ENCODE results near the gene IGSF9B.

IGSF9B gene

DNA sequence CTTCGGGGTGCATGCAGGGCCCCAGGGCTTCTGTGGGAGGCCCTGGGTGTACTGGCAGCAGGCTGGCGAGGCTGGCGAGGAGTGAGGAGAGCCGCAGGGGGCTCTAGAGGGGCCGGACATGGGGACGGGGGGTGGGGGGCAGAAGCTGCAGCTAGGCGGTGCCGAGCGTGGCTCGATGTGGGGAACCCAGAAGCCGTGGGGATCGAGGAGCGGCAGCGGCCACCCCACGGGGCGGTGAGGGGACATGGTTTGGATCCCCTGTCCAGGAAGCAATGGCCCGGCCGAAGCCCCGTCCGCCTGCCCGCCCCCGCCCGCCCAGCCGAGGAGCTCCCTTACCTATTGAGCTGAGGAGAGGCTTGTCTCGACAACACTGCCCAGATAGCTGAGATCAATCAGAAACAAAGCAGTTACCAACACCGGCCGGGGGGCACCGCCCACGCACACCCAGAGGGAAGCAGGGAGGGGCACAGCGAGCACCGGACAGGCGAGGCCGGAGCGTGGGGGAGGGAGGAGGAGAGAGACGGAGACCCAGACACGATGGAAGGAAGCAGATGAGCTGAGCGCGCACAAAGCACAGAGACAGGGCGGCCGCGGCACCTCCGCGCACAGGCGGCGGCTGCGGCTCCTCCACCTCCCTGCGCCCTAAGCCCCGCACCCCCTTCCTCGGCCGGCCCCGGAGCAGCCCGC, 38.7 kb downstream of the IGSF9B start:
- no peak for DNase-seq

DNA sequence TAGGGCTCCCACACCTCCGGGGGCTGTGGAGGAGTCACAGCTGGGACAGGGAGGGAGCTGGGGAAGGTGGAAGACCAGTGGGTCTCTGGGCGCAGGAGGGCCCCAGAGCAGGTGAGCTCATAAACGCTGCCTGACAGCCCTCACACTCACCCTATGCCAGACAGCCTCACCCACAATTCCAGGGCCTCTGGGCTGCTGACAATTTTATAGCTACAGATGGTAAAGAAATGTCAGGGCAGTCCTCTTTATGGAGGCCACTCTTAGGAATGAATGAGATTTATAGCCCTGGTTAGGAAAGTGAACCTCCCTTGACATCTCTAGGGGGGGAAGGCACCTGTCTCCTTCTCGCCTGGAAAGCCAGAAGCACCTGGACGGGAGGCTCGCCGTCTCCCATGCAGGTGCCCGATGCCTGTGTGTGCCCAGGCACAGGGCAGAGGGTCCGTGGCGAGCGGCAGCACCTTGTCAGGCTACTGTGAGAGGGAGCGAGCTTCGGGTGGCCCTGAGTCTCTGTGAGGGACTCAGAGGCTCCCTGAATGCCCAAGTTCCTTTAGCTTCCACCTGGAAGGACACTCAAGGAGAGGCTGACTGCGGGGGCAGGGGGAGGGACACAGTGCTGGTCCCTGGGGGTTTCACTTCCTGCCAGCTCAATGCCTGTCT, 39.9 kb downstream of the IGSF9B start:
- DNase-seq: no peak

DNA sequence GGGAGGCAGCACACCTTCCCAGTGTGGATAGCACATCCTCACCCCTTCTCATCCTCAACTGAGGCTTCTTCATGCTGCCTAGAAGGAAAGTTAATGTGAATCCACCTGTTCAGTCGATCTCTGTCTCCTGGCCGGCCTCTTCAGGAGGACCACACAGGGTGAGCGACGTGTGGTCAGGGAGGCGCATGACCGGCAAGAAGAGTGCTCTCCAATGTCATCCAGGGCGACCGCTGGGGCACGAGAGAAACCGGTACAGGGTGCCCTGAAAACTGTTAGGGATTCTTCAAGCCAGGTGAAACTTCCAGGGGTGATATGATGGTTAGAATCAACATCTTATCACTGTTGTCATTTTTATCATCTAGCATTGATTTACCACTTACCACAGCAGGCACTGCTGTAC, 43.0 kb downstream of the IGSF9B start:
- DNase-seq: no peak

DNA sequence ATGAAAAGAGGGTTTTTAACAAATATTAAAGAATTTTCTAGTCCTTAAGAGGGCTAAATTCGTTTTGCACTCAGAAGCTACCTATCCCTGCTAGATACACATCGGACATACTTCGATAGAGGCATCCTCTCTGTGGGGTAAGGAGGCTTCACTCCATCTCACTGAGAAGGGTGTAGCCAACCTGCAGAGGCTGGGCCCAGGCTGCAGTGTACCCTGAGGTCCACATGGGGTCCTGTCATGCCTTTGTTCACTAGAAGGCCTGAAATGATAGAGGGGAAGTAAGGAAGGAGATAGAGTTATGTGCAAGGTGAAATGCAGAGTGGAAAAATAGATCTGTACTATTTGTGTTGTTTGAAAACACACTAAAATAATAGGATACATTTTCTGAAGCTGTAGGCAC, 45.6 kb downstream of the IGSF9B start:
- DNase-seq: no peak

DNA sequence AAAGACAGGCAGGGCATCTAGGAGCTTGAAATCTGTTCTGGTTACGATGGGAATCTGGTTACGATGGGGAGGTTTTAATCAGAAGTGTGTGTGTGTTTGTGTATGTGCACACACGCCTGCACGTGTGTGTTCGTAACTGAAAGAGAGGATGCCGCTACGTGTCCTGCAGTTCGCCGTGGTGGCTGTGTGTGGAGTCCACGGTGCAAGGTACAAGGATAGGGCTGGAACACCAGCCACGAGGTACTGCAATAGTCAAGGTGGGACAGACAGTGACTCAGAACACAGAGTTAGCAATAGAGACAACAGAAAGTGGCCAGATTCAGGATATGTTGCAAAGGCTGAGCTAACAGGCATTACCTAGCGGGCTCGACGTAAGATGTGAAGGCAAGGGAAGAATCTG, 46.7 kb downstream of the IGSF9B start:
- DNase-seq: no peak

DNA sequence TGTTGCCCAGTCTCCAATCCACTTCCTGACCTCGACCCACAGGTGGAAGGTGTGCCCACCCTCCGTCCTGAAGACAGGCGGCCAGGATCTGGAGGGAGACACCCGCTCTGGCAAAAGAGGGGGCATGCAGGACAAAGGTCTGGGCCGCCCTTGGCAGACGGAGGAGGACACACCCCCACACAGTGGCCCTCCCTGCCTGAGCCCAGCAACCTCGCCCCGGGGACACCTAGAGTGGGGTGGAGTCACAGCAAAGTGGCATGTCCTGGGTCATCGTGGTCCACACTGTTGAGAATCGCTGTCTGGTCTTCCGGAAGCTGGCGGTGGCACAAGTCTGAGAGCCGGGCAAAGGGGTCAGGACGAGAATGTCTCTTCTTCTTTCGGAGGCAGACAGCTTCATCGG, 47.9 kb downstream of the IGSF9B start:
- no peak for DNase-seq

DNA sequence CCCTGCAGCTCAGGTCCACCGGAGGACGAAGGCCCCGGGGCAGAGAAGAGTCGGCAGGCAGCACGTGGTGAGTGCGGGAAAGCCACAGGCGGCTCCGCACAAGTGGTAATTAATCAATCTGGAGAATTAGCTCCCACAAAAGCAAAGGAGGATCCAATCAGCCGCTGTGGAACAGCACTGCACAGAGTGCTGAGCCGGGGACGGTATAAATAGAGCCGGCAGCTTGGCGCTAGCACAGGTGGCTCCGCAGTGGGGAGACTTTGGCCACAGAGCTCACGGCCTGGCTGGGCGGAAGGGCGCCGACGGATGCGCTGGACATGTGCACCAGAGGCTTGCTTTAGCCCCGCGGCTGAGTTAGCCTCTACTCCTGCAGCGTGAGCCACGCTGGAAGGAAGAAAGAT, 48.9 kb downstream of the IGSF9B start:
- DNase-seq: no peak

DNA sequence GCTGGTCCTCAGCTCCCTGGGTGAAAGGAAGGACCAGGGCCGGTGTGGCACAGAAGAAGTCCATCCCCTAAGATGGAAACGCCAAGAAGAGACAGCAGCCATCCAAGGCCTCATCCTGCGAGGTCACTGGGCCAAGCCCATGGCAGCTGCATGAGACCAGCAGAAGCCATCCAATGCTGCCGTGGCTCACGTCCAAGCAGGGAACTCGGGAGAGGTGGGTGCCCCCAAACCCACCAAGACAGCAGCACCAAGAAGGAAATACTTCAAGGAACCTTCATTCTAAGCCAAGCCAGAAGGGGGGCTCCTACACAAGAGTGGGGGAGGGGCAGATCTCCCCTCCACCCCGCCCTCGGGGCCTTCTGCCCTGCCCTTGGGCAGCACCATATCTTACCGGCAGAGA, 49.6 kb downstream of the IGSF9B start:
- no peak for DNase-seq

DNA sequence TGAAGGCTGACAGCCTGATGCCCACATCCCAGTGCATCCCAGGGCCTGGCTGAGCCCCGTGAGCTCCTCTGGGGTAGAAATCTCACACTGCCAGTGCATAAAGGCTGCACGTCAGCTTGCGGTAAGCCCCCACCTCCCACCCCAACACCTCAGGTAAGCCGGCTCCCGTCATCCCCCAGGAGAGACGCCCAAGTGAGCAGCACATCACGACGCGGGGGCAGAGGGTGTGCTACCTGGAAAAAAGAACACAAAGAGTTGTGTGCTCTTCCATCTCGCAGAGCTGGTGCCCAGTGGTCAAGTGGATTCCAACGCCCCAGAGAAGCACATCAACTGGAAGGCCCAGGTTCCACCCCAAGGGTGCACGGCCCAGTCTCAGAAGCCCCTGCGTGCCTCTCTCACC, 50.0 kb downstream of the IGSF9B start:
- DNase-seq: no peak

DNA sequence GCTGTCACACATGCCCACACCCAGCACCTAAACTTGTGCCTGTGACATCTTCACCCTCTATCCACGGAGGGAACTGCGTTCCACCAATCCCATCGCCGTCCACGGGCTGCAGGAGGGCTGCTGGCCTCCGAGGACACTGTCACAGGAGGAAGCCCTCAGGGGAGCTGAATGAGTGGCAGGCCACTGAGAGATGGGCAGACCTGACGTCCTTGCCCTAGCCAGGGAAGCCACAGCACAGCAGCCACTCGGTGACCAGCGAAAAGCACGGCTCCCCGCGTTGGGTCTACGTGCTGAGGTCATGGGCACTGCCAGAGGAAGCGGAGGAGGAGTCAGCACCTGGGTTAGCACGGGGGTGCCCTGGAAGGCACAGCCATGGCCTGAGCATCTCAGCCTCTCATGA, 50.5 kb downstream of the IGSF9B start:
- DNase-seq: no peak

DNA sequence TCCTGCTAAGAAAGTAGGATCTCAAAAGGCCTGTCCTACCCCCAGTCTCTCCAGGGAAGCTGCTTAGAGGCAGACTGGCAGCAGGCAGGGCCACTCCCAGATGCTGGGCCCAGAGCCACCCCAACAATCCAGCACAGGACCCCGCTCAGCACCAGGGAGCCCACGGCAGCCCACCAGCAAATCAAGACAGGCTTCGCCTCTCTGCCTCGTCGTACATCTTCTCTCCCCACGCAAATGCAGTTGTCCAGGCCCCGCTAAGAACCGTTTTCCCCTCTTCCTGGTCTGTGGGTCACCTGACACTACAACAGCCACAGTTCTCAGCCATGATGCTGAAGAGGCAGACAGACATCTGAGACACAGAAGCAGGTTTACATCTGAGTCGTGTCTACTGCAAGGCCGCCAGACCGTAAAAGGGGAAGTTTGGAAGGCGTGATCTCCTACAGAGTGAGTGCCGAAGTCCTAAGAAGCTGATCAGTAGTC, 51.1 kb downstream of the IGSF9B start:
- DNase-seq: no peak

DNA sequence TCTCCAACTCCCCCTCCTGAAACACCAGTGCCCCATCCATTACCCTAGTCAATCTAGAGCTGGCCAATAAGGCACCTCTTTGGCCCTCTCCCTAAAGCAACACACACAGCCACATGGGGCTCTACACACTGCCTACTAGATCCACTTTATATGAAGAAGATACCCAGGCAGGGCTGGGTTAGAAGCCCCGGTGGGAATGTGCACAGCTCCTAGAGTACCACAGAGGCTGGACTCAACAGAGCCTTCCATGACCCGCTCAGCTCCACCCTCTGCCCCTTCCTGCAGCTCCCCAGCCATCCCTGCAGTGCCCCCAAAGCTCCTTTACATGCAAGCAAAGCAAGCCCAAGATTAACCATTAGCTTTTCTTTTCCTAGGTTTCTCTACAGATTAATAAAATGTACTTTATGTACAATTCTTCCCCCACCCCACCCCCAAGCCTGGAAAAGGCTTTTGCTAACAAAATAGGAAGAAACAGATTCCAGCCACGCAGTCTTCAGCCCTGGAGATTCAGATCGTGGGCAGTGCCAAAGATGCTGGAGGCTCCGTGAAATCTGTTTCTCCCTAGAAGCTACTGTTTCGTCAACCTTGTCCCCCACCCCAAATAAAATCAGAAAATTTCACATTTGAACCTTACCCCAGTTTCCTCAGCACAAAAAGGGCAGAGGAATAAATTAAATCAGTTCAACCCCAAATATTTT, 51.8 kb downstream of the IGSF9B start:
- no peak for DNase-seq

DNA sequence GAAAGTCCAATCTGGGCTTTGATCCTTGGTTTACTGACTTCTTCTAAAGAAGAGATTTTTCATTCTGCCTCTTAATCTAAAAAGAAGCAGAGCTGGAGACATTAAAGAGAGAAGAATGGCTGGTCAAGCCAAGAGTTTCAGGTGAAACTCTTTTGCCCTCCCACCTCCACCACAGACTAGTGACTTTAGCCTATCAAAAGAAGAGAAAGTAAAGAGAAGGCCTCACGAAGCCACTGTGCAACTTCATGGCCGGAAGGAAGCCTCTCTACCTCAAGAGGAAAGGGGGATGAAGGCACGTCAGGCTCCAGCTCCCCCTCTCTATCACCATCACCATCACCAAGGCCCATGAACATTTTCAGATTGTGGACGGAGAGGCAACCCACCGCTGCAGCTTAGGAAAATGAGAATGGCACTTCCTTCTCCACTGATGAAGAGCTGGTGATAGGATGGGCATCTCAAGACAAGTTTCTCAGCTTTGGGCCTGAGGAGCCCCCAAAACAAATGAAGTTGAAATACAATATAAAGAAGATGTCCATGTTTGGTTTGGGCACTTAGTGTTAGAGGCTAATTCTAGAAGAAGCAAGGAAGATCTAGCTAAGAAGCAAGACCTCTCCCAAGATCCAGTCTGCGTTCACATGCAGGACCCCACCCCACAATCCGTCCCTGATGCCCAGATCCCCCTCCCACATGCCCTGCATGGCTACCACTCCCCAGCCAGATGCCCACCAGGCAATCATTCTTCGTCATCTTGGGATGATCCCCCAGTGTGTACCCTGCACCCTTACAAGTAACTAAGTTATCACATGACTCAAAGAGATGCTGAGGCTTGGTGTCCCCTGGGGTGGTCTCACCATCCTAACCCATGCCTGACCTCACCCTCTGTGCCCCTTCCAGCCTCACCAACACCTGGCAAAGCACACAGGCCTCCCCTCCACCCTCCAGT, 52.6 kb downstream of the IGSF9B start:
- DNase-seq: no peak

DNA sequence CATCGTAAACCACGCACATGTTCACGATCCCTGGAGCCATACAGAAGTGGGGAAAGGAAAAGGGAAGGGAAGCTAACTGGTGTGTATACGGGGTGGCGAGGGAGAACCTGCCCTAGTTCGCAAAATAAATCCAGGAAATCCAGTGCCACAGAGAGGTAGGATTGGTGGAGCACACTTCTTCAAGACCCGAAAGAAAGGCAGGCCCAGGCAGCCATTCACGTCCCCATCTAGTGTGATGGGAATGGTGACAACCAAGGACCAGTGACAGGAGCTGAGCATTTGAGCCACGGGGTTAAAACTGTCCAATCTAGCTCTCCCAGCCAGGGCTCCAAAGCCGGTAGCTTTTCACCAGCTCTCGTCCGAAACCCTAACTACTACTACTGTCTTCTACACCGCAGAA, 53.7 kb downstream of the IGSF9B start:
- DNase-seq: no peak

DNA sequence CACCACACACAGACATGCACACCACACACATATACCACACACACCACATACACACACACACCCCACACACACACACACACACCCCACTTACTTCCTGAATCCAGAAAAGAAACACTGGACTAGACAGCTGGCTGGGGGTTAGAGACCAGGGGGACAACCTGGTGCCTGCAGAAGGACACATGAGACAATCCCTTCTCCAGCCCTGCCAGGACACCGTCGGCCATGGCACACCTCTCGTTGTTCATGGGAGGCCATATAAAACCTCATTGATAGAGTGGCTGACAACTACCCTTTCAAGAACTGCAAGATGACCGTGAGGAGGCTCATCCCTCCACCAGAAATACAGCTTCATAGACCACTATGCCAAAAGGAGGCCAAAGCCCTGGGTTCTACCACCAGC, 54.3 kb downstream of the IGSF9B start:
- no peak for DNase-seq

DNA sequence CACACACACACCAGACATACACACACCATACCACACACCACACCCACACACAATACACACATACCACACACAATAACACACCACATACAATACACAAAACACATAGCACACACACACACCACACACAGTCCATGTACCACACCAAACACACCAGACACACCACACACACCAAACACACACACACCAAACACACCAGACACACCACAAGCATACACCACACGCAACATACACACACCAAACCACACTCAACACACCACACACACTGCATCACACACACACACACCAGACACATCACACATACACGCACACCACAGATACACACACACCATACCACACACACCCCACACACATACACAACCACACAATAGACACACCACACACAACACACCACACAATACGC, 54.8 kb downstream of the IGSF9B start:
- no peak for DNase-seq

DNA sequence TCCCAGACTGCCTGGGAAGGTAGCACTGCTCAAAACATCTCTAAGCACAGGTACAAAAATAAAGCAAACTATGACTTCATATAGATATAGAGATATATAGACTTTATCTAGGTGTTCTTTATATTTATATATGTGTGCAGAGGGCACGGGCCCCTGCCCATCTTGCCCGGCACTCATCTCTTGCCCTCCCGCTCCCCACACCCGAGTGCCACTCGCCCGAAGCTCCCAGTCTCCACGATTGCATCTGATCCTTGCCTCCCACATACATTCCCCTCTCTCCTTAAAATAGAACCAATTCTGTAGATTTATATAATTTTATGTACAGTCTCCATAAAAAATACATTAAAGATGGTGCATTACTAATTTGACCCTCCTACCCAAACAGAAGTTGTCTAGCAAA, 55.5 kb downstream of the IGSF9B start:
- no peak for DNase-seq

DNA sequence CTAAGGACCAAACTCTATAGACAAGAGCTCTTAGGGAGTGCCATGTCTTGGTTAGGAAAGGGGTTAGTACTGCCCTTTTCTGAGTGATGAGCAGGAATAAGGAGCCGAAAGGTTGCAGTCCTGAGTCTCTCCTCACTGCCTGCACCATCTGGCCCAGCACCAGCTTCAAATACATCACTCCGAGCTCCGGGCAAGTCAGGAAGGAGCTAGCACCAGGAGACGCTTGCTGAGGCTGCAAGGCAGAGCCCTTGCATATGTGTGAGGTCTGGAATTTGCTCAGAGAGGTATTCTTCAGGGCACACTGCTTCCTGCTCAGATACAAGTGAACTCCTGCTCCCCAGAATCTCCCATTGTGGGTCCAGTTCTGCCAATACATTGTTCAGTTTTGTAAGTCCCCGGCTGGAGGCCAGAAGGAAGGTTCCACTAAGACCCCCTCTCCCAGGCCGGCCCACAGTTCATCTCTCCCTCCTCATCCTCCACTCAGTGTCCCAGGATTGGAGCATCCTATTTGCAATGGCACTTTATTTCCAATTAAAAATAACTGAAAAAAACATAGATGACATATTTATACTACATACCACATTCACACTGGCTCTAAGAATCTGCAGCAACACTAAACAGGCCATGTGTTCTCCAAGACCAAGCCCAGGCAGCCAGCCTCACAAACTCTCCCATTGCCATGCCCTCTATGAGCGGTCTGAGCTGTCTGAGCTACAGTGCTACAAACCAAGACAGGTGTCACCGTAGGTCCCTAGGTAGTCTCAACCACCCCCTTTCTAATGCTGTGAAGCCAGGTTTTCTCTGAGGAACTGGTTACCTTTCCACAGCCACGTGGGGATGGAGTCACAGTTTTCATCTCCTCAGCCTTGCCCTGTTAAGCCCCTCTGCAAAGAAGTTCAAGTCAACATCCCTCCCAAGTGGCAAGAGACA, 56.3 kb downstream of the IGSF9B start:
- DNase-seq: no peak

DNA sequence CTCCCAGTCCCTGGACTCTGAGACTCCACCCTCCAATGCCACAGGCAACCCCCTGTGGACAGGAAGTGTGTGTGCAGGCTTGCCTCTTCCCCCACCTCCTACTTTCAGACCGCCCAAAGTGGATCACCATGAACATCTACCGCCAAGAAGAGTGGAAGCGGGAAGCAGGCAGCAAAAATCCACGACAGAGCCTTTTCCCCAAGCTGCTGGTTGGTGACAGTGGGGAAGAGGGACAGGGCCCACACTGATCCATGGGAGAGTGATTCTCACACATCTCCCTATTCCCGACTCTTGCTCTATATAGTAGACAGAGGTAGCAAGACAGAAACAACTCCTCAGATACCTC, 58.0 kb downstream of the IGSF9B start:
- DNase-seq: no peak

DNA sequence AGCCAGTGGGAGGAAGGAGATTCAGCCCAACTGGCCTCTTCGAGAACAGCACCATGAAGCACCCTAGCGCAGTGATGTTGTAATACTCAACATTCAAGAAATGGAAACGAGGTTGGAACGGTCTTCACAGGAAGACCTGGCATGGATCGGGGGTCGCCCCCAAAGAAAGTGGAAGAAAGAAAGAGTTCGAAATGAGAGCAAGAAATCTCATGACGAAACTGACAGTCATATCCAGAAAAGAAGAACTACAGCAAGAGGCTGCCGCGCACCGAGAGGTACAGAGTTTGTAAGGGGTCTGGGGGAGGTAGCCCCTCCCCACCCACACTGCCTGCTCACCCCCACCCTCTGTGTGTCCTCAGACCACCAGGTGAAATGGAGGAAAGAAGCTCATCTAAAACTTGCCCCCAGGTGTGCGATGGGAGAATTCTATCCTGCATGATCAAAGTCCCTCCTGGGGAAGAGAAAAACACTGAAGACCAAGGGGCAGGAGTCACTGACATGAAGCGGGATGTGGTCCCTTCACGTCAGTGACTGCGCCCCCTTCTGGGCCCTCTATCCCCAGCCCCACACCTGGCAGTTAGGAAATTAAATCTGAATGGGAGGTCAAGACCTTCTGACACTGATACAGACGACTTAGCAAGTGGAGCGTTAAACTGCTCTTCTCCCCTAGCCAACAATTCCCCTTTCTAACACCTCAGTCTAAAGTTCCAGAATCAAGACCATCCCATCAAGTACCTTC, 58.6 kb downstream of the IGSF9B start:
- DNase-seq: no peak

DNA sequence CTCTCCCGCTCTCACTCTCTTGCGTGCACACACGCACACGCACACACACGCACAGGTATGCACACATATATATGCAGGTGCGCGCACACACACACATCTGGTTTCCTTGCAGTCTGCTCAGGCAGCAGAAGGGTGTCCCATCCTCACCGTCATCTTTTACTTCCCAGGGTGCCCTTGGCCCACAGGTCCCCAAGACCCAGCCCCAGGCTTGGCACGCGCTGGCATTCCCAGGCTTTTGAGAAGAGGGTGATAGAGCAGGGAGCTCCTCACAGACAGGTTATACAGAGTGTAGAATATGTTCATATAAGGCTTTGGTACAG, 59.5 kb downstream of the IGSF9B start:
- DNase-seq: no peak
